Mesenteric fat pad (tissue), 1 donor: ENCODE data around the gene INAFM1. TPM values are rescaled to one million over a fixed set of nuclear protein-coding genes. Genes with fewer than 3 reads are reported as not detected.

Experiments used
- DNase-seq: peaks from one replicate; pipeline ENCODE4 v3.0.0-alpha.2; 2020; ENCODE audit warnings: low spot score
- long read RNA-seq: library from polyadenylated mRNA; unstranded; transcript quantifications from one replicate; pipeline ENCODE4 v2.0.0, GENCODE V29; 2020
- total RNA-seq: library from RNA; stranded (reverse); fragmentation: NEBNext Ultra II Directional; extraction: Animal tissue kit (Norgen Biotek cat#: 25700); gene quantifications from one replicate; pipeline ENCODE4 v1.2.1, GENCODE V29; 2021
- donor health status: DM: yes; HTN: yes; CAD: no.

The INAFM1 gene
- total RNA-seq = 34.4 TPM
- long read RNA-seq, partial matches to known transcripts = 0 of 4 reads
- long read RNA-seq, other reads (novel, unspliced or antisense) = 1 of 4 reads

DNA sequence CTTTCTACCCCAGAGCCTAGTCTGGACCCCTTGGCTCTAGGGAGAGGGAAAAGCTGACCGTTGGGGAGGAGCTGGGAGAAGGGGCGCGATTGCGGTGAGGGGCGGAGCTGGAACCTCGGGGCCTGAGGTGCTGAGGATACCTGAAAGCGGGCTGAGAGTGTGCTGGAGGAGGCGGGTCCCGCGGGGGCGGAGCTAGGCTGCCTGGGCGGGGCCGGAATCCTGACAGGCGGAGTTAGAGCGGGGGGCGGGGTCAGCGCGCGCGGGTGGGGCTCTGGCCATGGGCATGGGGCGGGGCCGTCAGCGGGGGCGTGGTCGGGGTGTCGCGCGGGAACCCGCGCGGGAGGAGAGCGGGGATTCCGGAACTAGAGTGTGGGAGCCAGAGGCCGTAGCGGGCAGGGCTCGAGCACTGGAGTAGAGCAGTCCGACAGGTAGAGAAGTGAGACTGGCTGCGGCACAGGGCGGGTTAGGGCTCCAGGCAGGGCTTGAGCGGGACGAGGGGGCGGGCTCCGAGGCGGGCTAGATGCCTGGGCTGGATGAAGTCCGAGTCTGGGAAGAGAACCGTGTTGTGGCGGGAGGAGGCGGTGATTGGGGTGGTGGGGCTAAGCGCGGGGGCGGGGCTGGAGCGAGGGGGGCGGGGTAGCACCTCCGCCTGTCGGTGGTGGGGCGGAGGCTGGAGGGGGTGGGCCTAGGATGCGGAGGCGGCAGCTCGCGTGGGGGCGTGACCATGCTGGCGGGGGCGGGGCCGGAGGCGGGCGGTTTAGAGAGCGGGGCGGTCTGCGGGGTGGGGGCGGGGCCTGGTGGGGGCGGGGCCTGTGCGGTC lies at the start of gene INAFM1:
Gene INAFM1, plus strand, starts transcription at position 815 of the 820 bp plus-strand sequence. CDS start 35 bp downstream, outside the sequence.
- DNase-seq = peak; percentile 100

DNA sequence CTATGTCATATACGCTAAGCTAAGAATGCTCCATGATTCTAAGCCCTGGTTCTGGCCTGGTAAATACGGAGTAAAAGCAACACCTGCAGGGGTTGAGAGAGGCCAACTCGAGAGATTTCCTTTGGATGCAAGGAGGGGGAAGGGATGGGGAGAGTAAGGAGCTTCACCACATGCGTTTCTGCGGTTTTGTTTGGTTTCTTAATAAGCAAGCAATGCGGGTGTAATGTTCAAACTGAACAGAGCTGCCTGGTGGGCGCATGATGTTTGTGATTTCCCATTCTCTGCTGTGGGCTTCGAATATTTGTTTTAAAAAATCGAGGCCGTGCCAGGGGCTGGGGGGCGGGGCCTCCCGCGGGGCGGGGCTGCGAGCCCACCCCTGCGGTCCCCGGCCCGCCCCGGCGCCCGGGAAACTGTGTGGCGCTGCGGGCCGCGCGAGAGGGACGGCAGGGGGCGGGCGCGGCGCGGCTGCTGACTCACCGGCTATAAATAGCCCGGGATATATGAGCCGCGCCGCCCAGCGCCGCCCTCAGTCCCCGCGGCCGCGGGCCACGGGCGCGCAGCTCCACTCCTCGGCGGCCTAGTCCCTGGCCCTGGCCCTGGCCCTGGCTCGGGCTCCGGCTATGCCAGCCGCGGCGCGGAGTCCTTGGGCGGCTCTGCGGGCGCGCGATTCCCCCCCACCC lies 48.8 kb upstream of the INAFM1 start:
- peak; percentile 97 for DNase-seq

DNA sequence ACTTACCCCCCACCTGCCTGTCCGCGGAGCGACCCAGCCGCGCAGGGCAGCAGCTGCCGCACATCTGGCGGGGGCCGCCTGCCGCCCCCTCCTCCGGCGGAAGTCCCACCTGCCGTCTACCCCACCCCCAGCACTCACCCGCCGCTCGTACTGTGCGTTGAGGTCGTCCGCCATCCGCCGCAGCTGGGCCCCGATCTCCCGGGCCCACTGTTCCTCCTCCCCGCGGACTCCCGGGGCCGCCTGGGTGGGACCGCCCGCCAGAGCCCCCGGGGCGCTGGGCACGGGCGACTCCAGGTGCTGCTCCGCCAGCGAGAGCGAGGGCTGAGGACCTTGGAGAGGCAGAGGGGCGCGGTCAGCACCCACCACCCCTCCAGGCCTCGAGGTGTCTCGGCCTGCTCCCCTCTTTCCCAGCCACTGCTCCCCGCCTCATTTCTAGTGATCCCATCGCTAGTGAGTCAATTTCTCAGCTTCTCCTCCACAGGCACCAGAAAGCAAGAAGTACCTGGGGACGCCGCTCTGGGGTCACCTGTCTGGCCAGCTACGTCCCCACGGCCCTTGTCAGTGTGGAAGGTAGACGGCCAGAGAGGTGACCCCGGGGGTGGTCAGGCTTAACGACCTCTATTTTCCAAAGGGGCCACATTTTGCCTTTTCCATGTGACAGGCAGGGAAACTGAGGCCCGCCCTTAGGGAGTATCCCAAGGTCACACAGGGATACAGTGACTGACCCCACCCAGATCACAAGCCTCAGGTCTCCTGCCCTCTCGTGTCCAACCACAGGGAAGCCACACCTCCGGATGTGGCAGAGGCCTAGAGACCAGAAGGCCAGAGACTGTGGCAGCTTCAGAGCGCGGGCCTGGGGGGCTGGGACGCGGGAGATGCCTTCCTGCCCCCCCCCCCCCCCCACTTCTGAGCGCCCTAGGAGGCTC lies 48.0 kb upstream of the INAFM1 start:
- no peak for DNase-seq

DNA sequence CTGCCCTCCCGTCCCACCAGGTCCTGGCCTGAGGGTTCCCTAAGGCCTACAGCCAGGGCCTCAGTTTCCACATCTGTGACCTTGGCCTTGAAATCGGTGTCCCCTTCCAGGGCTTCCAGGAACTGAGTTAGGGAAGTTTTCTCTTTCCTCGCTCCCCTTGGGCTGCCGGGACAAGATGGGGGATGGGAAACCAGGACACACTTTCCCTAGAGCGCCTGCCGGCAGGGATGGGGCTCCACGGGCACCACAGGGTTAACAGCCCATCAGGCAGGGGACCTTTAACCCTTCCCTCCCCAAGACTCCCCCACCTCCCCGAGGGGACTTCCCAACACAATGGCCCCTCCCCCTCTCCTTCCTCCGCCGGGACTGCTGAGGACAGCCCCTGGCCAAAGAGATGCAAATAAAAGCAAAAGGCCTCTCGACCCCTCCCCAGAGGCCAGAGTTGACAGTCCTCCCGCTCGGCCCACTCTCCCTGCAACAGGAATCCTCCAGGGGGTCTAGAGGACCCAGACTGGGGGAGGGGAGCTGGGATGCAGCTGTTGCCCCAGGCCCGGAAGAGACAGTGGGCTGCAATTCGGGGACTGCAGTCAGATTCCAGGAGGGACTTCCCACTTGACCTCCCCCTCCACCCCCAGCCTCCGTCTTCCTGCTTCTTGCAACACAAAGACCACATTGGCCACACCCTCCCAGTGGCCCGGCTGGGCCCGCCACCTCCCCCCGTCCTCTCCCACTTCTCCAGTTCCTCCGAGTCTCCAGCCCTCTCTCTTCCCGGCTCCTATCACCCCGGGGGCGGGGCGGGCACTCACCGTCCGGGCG lies 47.1 kb upstream of the INAFM1 start:
- DNase-seq = peak; percentile 96

DNA sequence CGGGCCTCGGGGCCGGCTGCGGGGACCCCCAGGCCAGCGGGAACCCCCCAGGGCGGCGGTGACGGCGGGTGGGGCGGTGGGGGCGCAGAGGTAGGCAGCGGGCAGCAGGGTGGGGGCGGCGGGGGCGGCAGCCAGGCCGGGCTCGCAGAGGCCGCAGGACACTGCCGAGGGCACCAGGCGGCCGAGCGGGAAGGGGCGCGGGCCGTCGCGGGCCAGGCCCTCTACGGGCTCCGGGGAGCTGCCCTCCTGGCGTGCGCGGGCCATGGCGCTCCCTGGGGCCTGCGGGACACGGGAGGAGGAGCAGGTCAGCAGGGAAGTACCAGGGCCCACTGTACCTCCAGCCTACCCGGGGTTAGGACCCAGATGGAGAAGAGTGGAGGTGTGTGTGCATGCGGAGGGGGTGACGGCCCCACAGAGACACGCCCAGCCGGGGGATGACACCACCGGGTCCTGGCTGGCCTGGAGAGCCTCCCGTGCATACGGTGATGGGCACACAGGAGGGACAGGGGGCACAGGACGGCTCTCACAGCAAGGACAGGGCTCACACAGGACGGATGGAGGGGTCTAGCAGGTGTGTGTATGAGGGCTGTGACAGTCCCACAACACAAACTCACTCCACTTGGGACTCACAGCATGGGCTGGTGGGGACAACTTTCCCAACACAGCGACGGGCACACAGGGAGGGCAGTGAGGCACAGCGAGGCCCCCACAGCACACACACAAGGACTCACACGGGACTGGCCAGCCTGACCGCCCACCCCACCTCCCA lies 46.3 kb upstream of the INAFM1 start:
- no peak for DNase-seq

DNA sequence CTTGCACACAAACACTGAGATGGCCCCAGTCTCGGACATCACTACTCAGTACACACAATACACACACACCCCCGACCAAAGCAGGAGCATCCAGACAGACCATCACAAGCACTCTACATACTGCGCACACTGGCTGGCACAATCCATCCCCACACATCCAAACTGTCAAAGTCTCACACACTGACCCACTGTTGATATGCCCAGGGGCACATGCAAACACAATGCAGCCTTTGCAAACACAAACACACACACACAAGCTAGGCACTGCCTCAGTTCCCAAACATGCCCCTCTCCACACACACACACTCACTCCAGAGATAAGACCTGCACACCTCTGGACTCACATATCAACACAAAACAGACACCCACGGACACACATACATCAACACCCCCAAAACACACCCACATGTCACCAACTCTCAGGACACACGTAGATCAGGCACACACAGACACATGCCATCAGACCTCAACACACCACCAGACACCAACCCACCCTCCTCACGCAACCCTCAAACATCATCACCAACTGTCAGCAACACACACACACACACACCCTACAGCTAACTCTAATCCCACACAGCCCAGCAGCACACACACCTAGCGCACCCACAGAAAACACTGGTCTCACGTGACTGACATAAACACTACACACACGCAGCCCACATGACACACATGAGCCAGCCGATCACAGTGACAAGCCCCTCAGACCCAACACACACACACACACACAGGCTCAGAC lies 45.6 kb upstream of the INAFM1 start:
- DNase-seq = no peak

DNA sequence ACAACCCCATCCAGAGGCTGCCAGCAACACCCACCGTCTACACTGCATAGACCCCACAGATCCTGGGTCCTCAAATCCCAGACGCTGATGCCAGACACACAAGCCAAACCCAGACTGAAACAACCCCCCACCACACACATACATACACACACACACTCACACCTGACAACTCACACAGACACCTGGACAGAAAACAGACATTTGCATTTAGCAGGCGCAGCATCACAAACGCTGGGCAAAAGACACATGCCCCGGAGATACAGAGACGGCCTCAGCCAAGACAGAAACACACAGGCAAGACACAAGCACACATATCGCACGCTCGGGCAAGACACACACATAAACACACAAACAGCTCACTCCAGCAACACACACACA lies 45.0 kb upstream of the INAFM1 start:
- no peak for DNase-seq

DNA sequence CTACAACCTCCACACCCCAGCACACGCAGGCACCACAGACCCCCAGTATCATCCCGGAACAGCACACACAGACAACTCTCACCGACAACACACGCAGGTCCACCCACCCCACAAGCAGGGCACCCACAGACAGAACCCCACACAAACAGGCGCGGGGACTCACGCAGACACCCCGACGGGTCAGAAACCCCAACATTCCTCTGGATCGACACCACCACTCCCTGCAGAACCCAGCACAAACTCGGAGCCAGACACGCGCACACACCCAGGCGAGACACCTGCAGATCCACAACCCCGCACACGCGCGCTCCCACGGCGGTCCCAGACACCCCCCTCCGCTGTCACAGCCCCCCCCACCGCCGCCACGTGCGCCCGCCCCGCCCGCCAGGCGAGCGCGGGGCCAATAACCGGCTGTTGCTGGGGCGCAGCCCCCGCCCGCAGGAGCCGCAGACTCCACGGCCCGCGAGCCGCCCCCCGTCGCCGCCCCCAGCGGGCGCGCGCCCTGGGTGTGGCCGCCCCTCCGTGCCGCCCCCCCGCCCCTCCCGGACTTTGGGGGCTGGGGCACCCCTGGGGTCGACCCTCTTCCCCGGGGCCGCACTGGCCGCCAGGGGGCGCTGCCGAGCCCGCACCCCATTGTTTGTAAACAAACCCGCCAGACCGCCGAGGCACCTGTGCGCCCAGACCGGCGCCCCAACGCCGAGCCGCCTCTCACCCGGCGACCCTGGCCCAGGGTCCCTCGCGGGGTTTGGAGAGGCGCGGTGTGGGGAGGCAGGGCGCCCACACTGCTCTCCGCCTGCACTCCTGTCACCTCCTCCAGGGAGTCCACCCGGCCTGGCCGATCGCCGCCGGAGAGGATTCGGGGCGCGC lies 44.4 kb upstream of the INAFM1 start:
- peak; percentile 92 for DNase-seq

DNA sequence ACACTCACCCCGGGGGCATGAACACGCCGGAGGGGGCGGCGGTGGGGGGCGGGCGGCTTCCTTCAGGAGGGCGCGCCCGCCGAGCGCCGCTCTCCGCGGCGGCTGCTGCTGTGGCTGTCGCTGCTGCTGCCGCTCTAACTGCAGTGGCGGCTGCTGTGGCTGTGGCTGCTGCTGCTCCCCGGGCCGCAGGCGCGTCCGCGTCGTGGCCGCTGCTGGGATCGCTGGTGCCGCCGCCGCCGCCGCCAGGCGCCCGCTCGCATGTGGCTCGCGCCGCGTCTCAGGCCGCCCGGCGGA lies 43.8 kb upstream of the INAFM1 start, which contains the start of gene BBC3:
Gene BBC3, minus strand, starts transcription at position 279 of the 294 bp plus-strand sequence. CDS start 2,768 bp downstream, outside the sequence.
- no peak for DNase-seq

DNA sequence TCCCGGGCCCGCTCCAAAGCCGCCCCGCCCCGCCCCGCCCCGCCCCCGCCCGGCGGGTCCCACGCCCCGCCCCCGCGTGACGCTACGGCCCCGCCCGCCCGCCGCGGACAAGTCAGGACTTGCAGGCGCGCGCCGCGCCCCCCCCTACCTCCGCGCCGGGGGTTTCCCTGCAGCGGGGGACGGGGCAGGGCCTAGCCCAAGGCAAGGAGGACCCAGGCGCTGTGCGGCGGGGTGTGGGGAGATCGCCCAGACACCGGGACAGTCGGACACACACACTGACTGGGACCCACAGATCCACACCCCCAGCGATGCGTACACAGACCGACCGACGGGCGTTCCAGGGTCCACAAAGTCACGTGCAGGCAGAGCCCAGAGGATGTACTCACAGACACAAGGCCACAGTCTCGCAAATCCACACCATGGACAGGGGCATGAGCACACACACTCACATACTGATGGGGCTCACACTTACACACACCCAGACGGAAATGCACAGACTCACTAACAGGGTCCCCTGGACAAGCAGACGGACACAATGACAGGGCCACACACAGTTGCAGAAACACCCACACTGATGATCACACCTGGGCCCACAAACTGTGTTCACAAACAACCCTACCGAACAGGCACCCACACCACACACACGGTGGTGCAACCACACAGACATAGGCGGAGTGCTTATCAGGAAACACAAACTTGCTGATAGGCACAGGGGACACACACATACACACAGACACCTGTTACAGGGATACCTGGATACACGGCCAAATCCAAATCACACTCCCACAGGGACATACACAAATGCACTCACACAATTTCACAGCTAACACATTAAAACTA lies 43.2 kb upstream of the INAFM1 start:
- DNase-seq = peak; percentile 96

DNA sequence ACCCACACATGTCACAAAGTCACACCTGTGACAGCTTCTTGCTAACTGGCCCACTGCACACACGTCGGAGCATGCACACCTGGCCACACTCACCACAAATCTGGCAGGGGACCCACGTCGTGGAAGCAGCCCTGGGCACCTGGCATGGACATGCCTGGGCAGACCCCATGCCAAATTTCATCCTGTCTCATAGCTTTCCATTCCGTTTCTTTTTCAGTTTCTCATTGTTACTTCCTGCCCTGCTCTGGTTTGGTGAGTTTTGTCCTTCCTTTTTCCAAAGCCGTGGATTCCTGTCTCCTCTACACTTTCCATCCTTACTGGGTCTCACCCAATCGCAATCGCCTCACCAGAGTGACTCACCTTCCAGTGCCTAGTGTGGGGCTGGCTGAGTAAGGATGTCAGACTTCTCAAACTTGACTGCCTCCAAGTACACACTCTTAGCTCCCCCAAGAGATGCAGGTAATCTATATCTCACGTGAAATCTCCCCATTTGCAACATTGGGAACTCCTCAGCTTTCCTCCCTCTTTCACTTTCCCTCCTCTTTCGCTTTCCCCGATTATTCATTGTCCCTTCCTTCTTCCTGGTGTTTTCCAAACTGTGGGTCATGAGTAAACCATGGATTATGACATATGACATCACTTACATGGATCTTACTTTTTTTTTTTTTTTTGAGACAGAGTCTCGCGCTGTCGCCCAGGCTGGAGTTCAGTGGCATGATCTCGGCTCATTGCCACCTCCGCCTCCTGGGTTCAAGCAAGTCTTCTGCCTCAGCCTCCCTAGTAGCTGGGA lies 42.1 kb upstream of the INAFM1 start:
- DNase-seq = no peak

DNA sequence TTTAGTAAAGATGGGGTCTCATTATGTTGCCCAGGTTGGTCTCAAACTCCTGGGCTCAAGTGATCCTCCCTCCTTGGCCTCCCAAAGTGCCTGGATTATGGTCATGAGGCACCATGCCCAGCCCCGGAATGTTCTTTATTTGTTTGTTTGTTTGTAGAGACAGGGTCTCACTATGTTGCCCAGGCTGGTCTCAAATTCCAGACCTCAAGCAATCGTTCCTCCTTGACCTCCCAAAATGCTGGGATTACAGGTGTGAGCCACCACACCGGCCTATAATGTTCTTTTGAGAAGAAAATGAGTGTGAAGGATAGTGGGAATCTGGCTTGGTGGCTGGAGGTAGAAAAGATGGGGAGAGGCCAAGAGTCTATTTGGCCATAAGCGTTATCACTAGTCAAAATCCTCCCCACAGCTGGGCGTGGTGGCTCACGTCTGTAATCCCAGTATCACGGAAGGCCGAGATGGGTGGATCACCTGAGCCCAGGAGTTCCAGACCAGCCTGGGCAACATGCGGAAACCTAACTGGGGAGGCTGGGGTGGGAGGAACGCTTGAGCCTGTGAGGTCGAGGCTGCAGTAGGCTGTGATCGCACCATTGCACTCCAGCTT lies 38.5 kb upstream of the INAFM1 start:
- DNase-seq = no peak

DNA sequence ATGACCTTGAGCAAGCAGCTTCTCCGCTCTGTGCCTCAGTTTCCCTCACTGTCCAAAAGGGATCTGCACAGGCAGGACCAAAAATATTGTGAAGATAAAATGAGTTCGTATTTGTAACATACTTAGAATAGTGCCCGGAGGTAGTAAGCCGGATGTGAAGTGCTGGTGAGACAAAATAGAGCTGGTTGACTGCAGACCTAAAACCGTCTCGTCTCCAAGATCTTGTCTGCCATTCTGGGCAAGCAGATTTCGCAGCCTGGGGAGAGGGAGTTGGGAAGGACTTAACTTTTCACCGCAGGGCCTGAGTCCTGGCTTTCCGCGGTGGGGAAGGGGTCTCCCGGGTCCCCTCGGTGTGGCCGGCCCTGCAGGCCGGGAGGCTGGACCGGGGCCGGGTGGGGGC lies 35.5 kb upstream of the INAFM1 start:
- no peak for DNase-seq

DNA sequence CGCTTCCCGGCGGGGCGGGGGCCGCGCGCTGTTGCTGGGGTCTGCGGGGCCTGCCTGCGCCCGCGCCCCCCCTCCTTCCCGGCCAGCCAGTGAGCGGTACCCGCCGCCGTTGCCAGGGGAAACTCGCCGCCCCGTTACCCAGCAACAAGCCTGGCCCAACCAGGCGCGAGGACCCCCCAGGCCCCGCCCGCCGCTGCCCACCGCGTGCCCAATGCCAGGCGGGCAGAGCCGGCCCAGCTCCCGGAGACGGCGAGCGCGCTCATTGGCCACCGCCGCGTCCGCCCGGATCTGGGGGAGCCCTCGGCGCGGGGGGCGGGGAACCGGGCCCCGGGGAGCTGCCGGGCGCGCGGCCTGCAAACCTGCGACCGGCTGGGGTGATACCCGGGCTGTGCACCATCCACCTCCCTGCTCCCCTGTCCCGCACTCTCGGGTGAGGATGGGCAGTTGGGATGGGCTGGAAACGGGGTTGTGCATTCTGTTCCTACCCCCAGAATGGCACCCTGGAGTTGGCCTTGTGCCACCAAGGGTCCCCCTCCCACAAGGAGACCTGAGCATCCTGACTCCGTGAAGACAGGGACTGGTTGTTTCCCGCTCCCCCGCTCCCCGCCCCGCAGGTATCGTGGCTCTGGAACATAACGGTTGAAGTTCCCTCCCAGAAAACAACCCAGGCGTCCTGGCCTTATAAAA lies 34.9 kb upstream of the INAFM1 start:
- DNase-seq = no peak

DNA sequence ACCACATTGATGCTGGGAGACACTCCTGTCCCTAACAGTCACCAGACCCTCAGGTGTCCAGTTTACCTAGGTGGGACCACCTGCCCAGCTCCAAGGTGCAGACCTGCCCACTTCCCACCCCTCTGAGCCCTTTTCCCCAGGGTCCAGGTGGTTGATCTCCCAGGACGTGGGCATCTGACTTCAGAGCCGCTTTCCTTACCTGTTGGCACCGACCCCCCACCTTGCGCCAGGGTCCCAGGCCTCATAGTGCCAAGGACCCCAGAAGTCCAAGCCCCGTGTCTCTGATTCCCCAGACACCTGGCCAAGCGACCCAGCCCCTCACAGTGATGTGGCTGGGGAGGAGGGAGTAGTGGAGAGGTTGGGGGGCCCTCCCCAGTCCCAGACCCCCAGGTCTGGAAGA lies 34.1 kb upstream of the INAFM1 start:
- no peak for DNase-seq
